SJSA1 (cell line): ENCODE results near the gene GALNT12. TPM values are rescaled to one million over a fixed set of nuclear protein-coding genes. Genes with fewer than 3 reads are reported as not detected.

Experiments
- DNase-seq, 2 experiments: peaks; one replicate each; pipeline ENCODE4 v3.0.0-alpha.2; 2015 to 2020; ENCODE audit warnings: low spot score in 2 of 2, low read depth in 1 of 2
- H3K27ac ChIP-seq: fragments of 250-450 bp; sonication (Bioruptor Pico); 2 replicates; pipeline ENCODE4 v1.5.1; 2020; ENCODE audit warnings: mild to moderate bottlenecking, moderate library complexity
- H3K27me3 ChIP-seq: fragments of 250-450 bp; sonication (Bioruptor Pico); replicated peaks from 2 replicates; pipeline ENCODE4 v1.5.1; 2020; ENCODE audit warnings: mild to moderate bottlenecking, moderate library complexity
- H3K36me3 ChIP-seq: fragments of 250-450 bp; sonication (Bioruptor Pico); 2 replicates; pipeline ENCODE4 v1.5.1; 2020; ENCODE audit warnings: mild to moderate bottlenecking
- H3K4me1 ChIP-seq: fragments of 250-450 bp; sonication (Bioruptor Pico); replicated peaks from 2 replicates; pipeline ENCODE4 v1.6.1; 2021; ENCODE audit warnings: mild to moderate bottlenecking
- H3K4me3 ChIP-seq: fragments of 250-450 bp; sonication (Bioruptor Pico); 2 replicates; pipeline ENCODE4 v1.5.1; 2020; ENCODE audit warnings: mild to moderate bottlenecking
- H3K9me3 ChIP-seq: fragments of 250-450 bp; sonication (Bioruptor Pico); replicated peaks from 2 replicates; pipeline ENCODE4 v1.5.1; 2020; ENCODE audit warnings: mild to moderate bottlenecking
- total RNA-seq: library from RNA; depleted of rRNA; stranded (reverse); fragments of >200 nt; shearing (Covaris generic); gene quantifications from 2 replicates; pipeline ENCODE4 v1.2.3, GENCODE V29; 2014

The GALNT12 gene
- total RNA-seq, 1 experiment from 2014 or later: 0.74 TPM

- Histone ChIP-seq H3K27me3 (no peaks in the 10 kb centered on the region), H3K36me3 (no peaks in the 10 kb centered on the region), H3K27ac (no peak overlapping the region), H3K4me1 (no peaks in the 10 kb centered on the region), H3K9me3 (no peaks in the 10 kb centered on the region), H3K4me3 (no peak overlapping the region)
- DNase-seq: no peak
Measured at GRCh38 chr9:98819231-98819630, 11.8 kb downstream of the GALNT12 start.

GRCh38 chr9:98821831-98822230 lies 14.4 kb downstream of the GALNT12 start:
- Histone ChIP-seq H3K36me3 (no peaks in the 10 kb centered on the region), H3K27ac (no peak overlapping the region), H3K4me1 (no peaks in the 10 kb centered on the region), H3K9me3 (no peaks in the 10 kb centered on the region), H3K27me3 (no peaks in the 10 kb centered on the region), H3K4me3 (no peak overlapping the region)
- no peak for DNase-seq

DNA sequence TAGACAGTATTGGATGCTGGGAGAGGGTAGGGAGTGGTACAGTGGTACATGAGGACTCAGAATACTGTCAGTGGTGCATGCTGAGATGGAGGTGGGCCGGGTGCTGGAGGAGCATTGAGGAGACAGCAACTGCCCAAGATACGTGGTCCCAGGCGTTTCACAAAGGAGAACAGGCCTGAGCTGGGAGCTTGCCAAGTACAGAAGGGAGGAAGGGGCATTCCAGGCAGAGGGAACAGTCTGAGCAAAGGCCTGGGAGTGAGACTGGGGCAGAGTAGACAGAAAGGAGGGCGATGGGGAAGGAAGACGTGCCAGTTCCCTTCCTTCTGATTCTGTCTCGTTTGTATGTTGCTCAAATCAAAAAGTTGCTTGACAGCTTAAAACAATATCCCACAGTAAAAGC lies 15.2 kb downstream of the GALNT12 start:
- no peak overlapping the region for H3K27ac ChIP-seq
- no peak for DNase-seq
- H3K27me3 ChIP-seq: no peaks in the 10 kb centered on the region
- H3K4me3 ChIP-seq: no peak overlapping the region
- no peaks in the 10 kb centered on the region for H3K4me1 ChIP-seq
- H3K36me3 ChIP-seq: no peaks in the 10 kb centered on the region
- H3K9me3 ChIP-seq: no peaks in the 10 kb centered on the region

DNA sequence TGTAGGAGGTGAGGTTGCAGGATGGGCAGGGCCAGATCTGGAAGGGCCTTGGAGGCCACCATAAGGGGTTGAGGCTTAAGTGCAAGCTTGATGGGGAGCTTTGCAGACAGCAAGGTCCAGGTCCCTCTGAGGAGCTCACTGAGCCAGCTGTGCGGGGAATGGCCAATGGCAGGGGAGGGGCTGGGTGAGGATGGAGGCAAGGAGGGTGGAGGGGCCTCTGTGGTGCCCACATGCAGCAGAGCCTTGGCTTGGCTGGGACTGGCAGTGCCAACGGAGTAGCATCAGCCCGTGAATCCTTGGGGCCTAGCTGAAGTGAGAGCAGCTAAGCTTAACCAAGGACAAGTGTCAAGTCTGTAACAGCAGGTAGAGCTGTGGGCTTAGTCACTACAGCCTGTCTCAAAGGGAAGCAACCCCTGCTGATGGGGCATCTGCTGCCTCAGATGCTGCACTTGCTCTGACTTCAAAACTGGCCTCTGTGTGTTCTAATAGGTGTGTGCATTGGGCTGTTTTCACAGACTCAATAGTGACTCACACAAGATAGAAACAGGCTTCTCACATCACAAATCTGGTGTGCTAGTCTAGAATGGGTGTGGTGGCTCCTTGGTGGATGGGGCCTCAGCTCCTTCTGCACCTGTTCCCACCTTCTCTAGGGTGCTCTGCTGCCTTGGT lies 16.3 kb downstream of the GALNT12 start:
- Histone ChIP-seq H3K36me3 (no peaks in the 10 kb centered on the region), H3K27me3 (no peaks in the 10 kb centered on the region), H3K4me3 (no peak overlapping the region), H3K4me1 (no peaks in the 10 kb centered on the region), H3K9me3 (no peaks in the 10 kb centered on the region), H3K27ac (no peak overlapping the region)
- no peak for DNase-seq

GRCh38 chr9:98825414-98825813 lies 17.9 kb downstream of the GALNT12 start:
- Histone ChIP-seq H3K4me3 (no peak overlapping the region), H3K36me3 (no peaks in the 10 kb centered on the region), H3K27ac (no peak overlapping the region), H3K27me3 (no peaks in the 10 kb centered on the region), H3K9me3 (no peaks in the 10 kb centered on the region), H3K4me1 (no peaks in the 10 kb centered on the region)
- DNase-seq: no peak

DNA sequence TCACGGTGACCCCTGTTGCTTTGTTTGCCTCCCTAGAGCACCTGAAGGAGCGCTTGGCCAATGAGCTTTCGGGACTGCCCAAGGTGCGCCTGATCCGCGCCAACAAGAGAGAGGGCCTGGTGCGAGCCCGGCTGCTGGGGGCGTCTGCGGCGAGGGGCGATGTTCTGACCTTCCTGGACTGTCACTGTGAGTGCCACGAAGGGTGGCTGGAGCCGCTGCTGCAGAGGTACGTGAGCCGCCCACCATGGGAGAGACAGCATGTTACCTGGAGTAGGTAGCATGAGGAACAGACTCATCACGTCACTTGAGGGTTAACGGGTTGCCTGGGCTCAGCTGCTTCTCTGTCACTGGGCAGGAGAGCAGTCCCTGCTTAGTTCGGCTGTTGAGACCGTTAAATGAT lies 19.2 kb downstream of the GALNT12 start:
- H3K9me3 ChIP-seq: no peaks in the 10 kb centered on the region
- no peak overlapping the region for H3K27ac ChIP-seq
- no peaks in the 10 kb centered on the region for H3K4me1 ChIP-seq
- H3K36me3 ChIP-seq: no peaks in the 10 kb centered on the region
- no peak overlapping the region for H3K4me3 ChIP-seq
- no peaks in the 10 kb centered on the region for H3K27me3 ChIP-seq
- DNase-seq: no peak

- DNase-seq: no peak
- Histone ChIP-seq H3K4me3 (no peak overlapping the region), H3K4me1 (no peaks in the 10 kb centered on the region), H3K27me3 (no peaks in the 10 kb centered on the region), H3K9me3 (no peaks in the 10 kb centered on the region), H3K36me3 (no peaks in the 10 kb centered on the region), H3K27ac (no peak overlapping the region)
Measured at GRCh38 chr9:98829766-98830165, 22.3 kb downstream of the GALNT12 start.

GRCh38 chr9:98830554-98830953 lies 23.1 kb downstream of the GALNT12 start:
- H3K27me3 ChIP-seq: no peaks in the 10 kb centered on the region
- H3K27ac ChIP-seq: no peak overlapping the region
- no peak for DNase-seq
- H3K9me3 ChIP-seq: no peaks in the 10 kb centered on the region
- H3K4me3 ChIP-seq: no peak overlapping the region
- no peaks in the 10 kb centered on the region for H3K4me1 ChIP-seq
- H3K36me3 ChIP-seq: no peaks in the 10 kb centered on the region

DNA sequence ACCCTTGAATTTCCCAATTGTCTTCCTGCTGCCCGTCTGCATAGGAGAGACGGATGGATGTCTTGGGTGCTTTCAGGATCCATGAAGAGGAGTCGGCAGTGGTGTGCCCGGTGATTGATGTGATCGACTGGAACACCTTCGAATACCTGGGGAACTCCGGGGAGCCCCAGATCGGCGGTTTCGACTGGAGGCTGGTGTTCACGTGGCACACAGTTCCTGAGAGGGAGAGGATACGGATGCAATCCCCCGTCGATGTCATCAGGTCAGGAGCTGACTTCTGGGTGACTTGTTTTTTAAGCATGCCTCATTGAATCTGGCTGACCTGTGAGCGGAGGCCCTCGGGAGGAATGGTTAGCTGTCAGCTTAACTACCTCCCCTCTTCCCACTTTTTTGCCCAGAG lies 24.2 kb downstream of the GALNT12 start:
- H3K9me3 ChIP-seq: no peaks in the 10 kb centered on the region
- no peaks in the 10 kb centered on the region for H3K27me3 ChIP-seq
- H3K4me1 ChIP-seq: no peaks in the 10 kb centered on the region
- no peak for DNase-seq
- no peak overlapping the region for H3K4me3 ChIP-seq
- no peak overlapping the region for H3K27ac ChIP-seq
- H3K36me3 ChIP-seq: no peaks in the 10 kb centered on the region

GRCh38 chr9:98832768-98833089 lies 25.3 kb downstream of the GALNT12 start:
- H3K27me3 ChIP-seq: no peaks in the 10 kb centered on the region

GRCh38 chr9:98833090-98833956 lies 25.9 kb downstream of the GALNT12 start:
- no peak for DNase-seq
- H3K36me3 ChIP-seq: no peaks in the 10 kb centered on the region
- no peak overlapping the region for H3K4me3 ChIP-seq
- no peaks in the 10 kb centered on the region for H3K27me3 ChIP-seq
- no peak overlapping the region for H3K27ac ChIP-seq
- no peaks in the 10 kb centered on the region for H3K4me1 ChIP-seq
- H3K9me3 ChIP-seq: no peaks in the 10 kb centered on the region

More at GRCh38 chr9:98832768-98833089, 25.3 kb downstream of the GALNT12 start:
- H3K36me3 ChIP-seq: no peaks in the 10 kb centered on the region
- DNase-seq: no peak
- H3K27ac ChIP-seq: no peak overlapping the region
- H3K4me3 ChIP-seq: no peak overlapping the region
- H3K4me1 ChIP-seq: no peaks in the 10 kb centered on the region
- no peaks in the 10 kb centered on the region for H3K9me3 ChIP-seq

GRCh38 chr9:98834386-98834785 lies 26.9 kb downstream of the GALNT12 start:
- Histone ChIP-seq H3K27ac (no peak overlapping the region), H3K9me3 (no peaks in the 10 kb centered on the region), H3K4me3 (no peak overlapping the region), H3K27me3 (no peaks in the 10 kb centered on the region), H3K36me3 (no peaks in the 10 kb centered on the region), H3K4me1 (no peaks in the 10 kb centered on the region)
- no peak for DNase-seq

DNA sequence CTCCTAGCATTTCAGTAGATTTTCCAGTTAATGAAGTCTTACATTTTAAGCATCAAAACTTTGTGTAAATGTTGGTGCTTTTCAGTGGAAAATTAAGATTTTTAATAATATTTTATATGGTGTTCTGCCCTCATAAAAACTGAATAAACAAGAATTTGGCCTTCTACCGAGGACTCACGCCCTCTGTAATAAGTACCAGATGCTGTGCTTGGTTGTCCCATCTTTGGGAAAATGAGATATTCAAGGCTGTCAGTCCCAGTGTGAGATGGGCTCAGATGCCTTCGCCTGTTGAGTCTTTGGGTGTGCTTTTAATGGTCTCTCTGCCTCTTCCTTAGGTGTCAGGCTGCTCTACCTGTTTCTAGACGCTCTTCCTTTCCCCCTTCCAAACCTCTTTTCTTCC lies 28.7 kb downstream of the GALNT12 start:
- Histone ChIP-seq H3K27ac (no peak overlapping the region), H3K4me1 (no peaks in the 10 kb centered on the region), H3K36me3 (no peaks in the 10 kb centered on the region), H3K9me3 (no peaks in the 10 kb centered on the region), H3K4me3 (no peak overlapping the region), H3K27me3 (no peaks in the 10 kb centered on the region; the same call in 1 of the 2 replicates)
- DNase-seq: no peak

GRCh38 chr9:98837516-98837915 lies 30.0 kb downstream of the GALNT12 start:
- Histone ChIP-seq H3K36me3 (no peaks in the 10 kb centered on the region), H3K4me1 (no peaks in the 10 kb centered on the region), H3K27ac (no peak overlapping the region), H3K4me3 (no peak overlapping the region), H3K27me3 (no peaks in the 10 kb centered on the region; the same call in 1 of the 2 replicates), H3K9me3 (no peaks in the 10 kb centered on the region)
- no peak for DNase-seq
